ENCODE results near the gene RFX2. TPM values are rescaled to one million over a fixed set of nuclear protein-coding genes. Genes with fewer than 3 reads are reported as not detected.

The RFX2 gene
- total RNA-seq, 1 donor, result 10.7 TPM

DNA sequence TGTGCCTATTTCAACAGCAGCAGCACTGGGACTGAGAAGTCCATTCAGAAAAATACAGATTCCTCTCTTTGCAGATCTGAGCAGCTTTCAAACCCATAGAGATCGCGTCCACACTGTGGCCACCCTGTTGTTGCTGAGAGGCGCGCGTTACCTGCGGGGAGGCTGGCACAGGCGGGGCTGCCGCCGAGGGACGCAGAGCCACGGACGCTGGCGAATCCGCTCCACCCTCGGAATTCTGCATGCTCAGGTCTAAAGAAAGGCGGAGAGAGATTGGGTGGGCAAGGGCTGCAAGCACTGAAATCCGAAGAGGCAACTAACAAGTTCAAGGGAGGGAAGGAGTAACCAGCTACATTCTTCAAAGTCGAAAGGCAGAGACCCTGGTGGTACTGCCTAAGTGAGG, 63.0 kb downstream of the RFX2 start:
- H3K4me3 ChIP-seq (ENCODE audit: low read depth, low read length), result no peak overlapping the region
- no peak for DNase-seq (ENCODE audit: low read depth)
- TF ChIP-seq, protein P1, sequence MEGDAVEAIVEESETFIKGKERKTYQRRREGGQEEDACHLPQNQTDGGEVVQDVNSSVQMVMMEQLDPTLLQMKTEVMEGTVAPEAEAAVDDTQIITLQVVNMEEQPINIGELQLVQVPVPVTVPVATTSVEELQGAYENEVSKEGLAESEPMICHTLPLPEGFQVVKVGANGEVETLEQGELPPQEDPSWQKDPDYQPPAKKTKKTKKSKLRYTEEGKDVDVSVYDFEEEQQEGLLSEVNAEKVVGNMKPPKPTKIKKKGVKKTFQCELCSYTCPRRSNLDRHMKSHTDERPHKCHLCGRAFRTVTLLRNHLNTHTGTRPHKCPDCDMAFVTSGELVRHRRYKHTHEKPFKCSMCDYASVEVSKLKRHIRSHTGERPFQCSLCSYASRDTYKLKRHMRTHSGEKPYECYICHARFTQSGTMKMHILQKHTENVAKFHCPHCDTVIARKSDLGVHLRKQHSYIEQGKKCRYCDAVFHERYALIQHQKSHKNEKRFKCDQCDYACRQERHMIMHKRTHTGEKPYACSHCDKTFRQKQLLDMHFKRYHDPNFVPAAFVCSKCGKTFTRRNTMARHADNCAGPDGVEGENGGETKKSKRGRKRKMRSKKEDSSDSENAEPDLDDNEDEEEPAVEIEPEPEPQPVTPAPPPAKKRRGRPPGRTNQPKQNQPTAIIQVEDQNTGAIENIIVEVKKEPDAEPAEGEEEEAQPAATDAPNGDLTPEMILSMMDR (IDR thresholded peaks at IDR 0.05; ENCODE audit: insufficient read depth, low read length), result no peak

- no peak for DNase-seq (ENCODE audit: low read depth)
- TF ChIP-seq, protein P1 (IDR thresholded peaks at IDR 0.05; ENCODE audit: insufficient read depth, low read length), result no peak
- no peak overlapping the region for H3K4me3 ChIP-seq (ENCODE audit: low read depth, low read length)
Measured at GRCh38 chr19:6045108-6045507, 65.2 kb downstream of the RFX2 start.

GRCh38 chr19:6044056-6044805, 66.1 kb downstream of the RFX2 start:
- no peak for DNase-seq (ENCODE audit: low read depth)
- TF ChIP-seq, protein P1 (IDR thresholded peaks at IDR 0.05; ENCODE audit: insufficient read depth, low read length), result no peak

GRCh38 chr19:6042776-6043726, 67.2 kb downstream of the RFX2 start:
- no peak for DNase-seq (ENCODE audit: low read depth)
- TF ChIP-seq, protein P1 (IDR thresholded peaks at IDR 0.05; ENCODE audit: insufficient read depth, low read length), result no peak
- no peak overlapping the region for H3K4me3 ChIP-seq (ENCODE audit: low read depth, low read length)

More at GRCh38 chr19:6044056-6044805, 66.1 kb downstream of the RFX2 start:
- no peak overlapping the region for H3K4me3 ChIP-seq (ENCODE audit: low read depth, low read length)

DNA sequence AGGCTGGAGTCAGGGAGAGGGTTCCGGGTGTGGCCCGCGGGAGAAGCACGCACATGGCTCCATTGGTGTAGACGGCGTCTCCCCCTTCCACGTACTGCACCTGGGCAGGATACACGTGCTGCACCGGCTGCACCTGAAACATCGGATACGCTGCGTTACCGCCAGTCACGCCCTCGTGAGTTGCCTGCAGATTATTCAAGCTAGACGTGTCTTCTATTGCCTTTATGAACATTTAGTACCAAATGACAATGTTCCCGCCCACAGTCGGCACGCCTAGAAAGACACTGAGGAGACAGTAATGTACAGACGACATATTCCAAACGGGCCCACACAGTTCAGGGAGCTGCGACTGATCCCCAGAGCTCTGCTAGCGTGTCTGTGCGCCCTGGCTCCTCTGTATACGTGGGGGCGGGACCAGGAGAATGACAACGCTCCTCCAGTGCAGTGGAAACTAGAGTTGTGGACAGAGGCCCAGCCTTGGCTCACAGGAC, 68.3 kb downstream of the RFX2 start:
- TF ChIP-seq, protein P1 (IDR thresholded peaks at IDR 0.05; ENCODE audit: insufficient read depth, low read length), result no peak
- H3K4me3 ChIP-seq (ENCODE audit: low read depth, low read length), result no peak overlapping the region
- no peak for DNase-seq (ENCODE audit: low read depth)

GRCh38 chr19:6041071-6041470, 69.2 kb downstream of the RFX2 start:
- no peak for DNase-seq (ENCODE audit: low read depth)
- no peak overlapping the region for H3K4me3 ChIP-seq (ENCODE audit: low read depth, low read length)
- TF ChIP-seq, protein P1 (IDR thresholded peaks at IDR 0.05; ENCODE audit: insufficient read depth, low read length), result no peak

All from fibroblast of the aortic adventitia (primary cell).